ENCODE results near the gene ABI3BP.

The ABI3BP gene

DNA sequence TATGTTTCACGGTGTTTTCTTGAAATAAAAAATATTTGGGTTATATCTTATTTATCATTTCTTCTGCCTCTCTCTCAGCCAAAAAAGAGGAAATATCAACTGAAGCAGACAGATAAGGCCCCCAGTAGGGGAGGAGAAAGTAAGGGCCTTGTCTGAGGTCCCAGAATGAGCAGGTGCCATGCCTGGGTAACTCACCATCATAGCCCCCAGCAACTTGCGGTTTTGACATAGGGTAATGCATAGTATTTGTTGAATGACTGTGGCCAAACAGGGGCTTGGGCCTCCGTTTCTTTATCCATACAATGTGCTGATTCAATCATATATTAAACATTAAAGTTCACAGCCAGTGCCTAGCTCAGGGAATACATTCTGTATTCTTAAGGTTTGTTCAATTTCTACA is 119.6 kb downstream of the ABI3BP start:
- TF ChIP-seq, protein P1, sequence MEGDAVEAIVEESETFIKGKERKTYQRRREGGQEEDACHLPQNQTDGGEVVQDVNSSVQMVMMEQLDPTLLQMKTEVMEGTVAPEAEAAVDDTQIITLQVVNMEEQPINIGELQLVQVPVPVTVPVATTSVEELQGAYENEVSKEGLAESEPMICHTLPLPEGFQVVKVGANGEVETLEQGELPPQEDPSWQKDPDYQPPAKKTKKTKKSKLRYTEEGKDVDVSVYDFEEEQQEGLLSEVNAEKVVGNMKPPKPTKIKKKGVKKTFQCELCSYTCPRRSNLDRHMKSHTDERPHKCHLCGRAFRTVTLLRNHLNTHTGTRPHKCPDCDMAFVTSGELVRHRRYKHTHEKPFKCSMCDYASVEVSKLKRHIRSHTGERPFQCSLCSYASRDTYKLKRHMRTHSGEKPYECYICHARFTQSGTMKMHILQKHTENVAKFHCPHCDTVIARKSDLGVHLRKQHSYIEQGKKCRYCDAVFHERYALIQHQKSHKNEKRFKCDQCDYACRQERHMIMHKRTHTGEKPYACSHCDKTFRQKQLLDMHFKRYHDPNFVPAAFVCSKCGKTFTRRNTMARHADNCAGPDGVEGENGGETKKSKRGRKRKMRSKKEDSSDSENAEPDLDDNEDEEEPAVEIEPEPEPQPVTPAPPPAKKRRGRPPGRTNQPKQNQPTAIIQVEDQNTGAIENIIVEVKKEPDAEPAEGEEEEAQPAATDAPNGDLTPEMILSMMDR (IDR thresholded peaks at IDR 0.05; ENCODE audit: low read depth, low read length): no peak
- H3K4me3 ChIP-seq (ENCODE audit: low read depth, low read length): no peak overlapping the region

DNA sequence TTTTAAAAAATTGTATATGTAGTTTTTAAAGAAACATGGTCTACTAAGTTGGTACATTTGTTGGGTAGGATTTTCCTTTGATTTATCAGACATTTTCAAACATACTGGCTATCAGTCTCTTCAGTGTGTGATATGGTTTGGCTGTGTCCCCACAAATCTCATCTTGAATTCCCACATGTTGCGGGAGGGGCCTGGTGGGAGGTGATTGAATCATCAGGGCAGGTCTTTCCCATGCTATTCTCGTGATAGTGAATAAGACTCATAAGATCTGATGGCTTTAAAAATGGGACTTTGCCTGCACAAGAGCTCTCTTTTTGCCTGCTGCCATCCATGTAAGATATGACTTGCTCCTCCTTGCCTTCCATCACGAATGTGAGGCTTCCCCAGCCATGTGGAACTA is 121.9 kb downstream of the ABI3BP start:
- H3K4me3 ChIP-seq (ENCODE audit: low read depth, low read length): no peak overlapping the region
- TF ChIP-seq, protein P1 (IDR thresholded peaks at IDR 0.05; ENCODE audit: low read depth, low read length): no peak

DNA sequence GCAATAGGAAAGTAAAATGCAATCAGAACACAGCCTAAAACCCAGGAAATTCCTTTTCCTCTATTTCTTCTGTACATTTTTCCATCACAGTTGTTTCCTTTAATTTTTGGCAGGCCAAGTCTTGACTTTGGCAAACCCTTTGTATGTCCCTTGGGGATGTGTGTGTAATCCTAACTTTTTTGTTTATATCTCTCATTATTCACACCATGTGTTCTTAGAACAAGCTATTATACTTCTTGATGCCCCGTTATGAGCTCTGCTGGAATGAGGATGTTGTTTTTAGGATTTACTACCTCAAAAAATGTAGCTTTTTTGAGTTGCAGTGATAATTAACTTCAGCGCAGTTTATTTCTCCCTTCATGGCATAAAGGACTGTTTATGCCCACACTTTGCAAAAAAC is 123.4 kb downstream of the ABI3BP start:
- TF ChIP-seq, protein P1 (IDR thresholded peaks at IDR 0.05; ENCODE audit: low read depth, low read length): no peak
- H3K4me3 ChIP-seq (ENCODE audit: low read depth, low read length): no peak overlapping the region

DNA sequence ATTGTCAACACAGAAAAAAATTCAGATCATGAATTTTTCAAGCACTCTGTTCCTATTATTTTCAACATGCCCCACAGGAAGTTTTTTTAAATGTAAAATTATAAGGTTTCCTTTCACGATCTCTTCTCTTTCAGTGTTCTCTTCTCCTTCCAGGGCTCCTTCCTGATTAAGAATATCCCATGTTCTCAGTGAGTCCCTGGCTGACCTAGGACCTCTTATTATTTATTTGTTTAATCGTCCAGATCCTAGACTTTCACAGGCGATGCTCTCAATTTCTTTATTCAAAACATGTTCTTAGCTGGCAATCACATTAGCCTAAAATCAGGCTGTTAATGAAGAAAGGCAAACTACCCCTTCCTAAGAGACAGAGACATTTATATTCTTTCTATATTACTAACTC is 124.3 kb downstream of the ABI3BP start:
- TF ChIP-seq, protein P1 (IDR thresholded peaks at IDR 0.05; ENCODE audit: low read depth, low read length): no peak
- no peak overlapping the region for H3K4me3 ChIP-seq (ENCODE audit: low read depth, low read length)

DNA sequence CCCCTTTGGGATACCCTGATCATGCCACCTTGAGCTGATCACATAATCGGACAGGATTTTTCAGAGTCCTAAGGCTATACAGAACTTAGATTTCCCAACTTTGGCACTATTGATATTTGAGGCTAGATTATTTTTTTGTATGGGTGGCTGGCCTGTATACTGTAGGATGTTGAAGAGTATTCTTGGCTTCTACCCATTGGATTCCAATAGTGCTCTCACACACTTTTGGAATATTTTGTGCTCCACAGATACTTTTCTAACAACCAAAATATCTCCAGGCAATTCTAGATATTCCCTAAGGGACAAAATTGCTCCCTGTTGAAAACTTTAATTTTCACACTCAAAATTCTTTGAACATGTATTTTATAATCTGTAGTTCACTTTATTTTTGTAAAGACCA is 125.1 kb downstream of the ABI3BP start:
- no peak overlapping the region for H3K4me3 ChIP-seq (ENCODE audit: low read depth, low read length)
- TF ChIP-seq, protein P1 (IDR thresholded peaks at IDR 0.05; ENCODE audit: low read depth, low read length): no peak

DNA sequence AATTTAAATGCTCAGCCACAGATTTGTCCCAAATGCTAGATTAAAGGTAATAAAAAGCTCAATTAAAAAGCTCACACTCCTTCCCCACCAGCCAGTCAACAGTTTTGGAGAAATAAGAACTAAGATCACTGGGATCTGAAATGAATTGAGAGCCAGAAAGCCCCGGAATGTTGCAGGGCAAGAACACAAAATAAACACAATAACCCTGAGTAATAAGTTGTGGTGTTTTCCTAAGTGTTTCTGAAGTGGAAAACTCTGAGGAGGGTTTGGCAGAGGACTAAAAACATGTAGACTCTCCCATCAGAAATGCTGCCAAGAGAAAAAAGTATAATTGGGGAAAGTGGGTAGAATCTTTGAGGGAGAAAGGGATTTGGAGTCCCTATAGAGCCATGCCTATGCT is 127.8 kb downstream of the ABI3BP start:
- TF ChIP-seq, protein P1 (IDR thresholded peaks at IDR 0.05; ENCODE audit: low read depth, low read length): no peak
- no peak overlapping the region for H3K4me3 ChIP-seq (ENCODE audit: low read depth, low read length)

DNA sequence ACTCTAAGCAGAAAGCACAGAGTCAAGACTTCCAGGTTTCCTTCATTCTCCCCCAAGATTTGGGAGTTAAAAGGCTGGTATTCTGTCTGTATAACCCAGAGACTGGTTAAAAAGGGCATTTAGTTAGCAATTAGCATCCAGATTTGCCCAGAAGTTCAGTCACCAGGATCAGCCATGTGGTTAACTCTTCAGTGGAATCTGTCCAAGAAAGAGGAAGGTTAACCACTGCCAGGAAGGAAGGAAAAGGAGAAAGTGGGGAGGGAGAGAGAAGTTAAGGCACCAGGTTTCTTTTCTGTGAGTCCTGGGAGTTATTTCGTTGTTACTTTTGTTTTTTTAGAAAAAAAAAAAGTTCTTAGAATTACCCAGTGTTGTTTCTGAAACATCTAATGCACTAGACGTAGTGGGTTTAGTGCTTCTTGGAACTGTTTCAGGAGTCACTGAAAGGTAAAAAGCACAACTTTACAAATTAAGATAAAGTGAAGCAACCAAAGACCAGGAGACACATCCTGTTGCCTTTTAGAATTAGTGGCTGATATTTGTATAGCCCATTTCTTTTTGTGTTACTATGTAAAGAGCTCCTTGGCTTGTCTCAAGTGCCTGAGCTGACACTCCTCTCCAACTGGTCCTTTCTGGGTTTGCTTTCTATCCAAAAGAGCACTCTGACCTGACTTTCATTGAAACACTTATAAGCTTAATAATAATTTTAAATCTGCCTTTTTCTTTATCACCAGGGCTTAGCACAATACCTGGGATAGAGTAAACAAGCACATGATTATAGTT is 128.6 kb downstream of the ABI3BP start:
- TF ChIP-seq, protein P1 (IDR thresholded peaks at IDR 0.05; ENCODE audit: low read depth, low read length): no peak
- H3K4me3 ChIP-seq (ENCODE audit: low read depth, low read length): no peak overlapping the region

All from WI38 (cell line).